ENCODE measurements around the gene ARFGAP1. TPM values are rescaled to one million over a fixed set of nuclear protein-coding genes. Genes with fewer than 3 reads are reported as not detected.
A peak's percentile ranks its signal among the peaks of the same experiment; 100 is the strongest.

The ARFGAP1 gene
- total RNA-seq, 1 experiment from 2014 or later, result 88.0 TPM

- Histone ChIP-seq H3K36me3 (replicated peaks; ENCODE audit: control insufficient read depth, insufficient read depth, low read length) (peaks cover 42% of the 10 kb centered on the region), H3K4me3 (ENCODE audit: insufficient read depth, low read depth, low read length) (no peak overlapping the region), H3K27me3 (ENCODE audit: control insufficient read depth, insufficient read depth, low read length) (no peaks in the 10 kb centered on the region)
- no peak for DNase-seq
Measured at GRCh38 chr20:63284544-63284949, 11.9 kb downstream of the ARFGAP1 start.

- H3K4me3 ChIP-seq (ENCODE audit: insufficient read depth, low read depth, low read length), result no peak overlapping the region
- no peaks in the 10 kb centered on the region for H3K27me3 ChIP-seq (ENCODE audit: control insufficient read depth, insufficient read depth, low read length)
- H3K36me3 ChIP-seq (replicated peaks; ENCODE audit: control insufficient read depth, insufficient read depth, low read length), result peaks cover 41% of the 10 kb centered on the region
- DNase-seq, result no peak
Measured at GRCh38 chr20:63284981-63285524, 12.4 kb downstream of the ARFGAP1 start.

GRCh38 chr20:63285636-63286615, 13.3 kb downstream of the ARFGAP1 start:
- no peaks in the 10 kb centered on the region for H3K27me3 ChIP-seq (ENCODE audit: control insufficient read depth, insufficient read depth, low read length)
- H3K36me3 ChIP-seq (replicated peaks; ENCODE audit: control insufficient read depth, insufficient read depth, low read length), result peaks cover 40% of the 10 kb centered on the region
- no peak for DNase-seq
- no peak overlapping the region for H3K4me3 ChIP-seq (ENCODE audit: insufficient read depth, low read depth, low read length)

- Histone ChIP-seq H3K36me3 (replicated peaks; ENCODE audit: control insufficient read depth, insufficient read depth, low read length) (peaks cover 33% of the 10 kb centered on the region), H3K4me3 (ENCODE audit: insufficient read depth, low read depth, low read length) (no peak overlapping the region), H3K27me3 (ENCODE audit: control insufficient read depth, insufficient read depth, low read length) (no peaks in the 10 kb centered on the region)
- DNase-seq, result no peak
Measured at GRCh38 chr20:63286781-63287696, 14.4 kb downstream of the ARFGAP1 start.

- DNase-seq, result no peak
- Histone ChIP-seq H3K36me3 (replicated peaks; ENCODE audit: control insufficient read depth, insufficient read depth, low read length) (peaks cover 31% of the 10 kb centered on the region), H3K27me3 (ENCODE audit: control insufficient read depth, insufficient read depth, low read length) (no peaks in the 10 kb centered on the region), H3K4me3 (ENCODE audit: insufficient read depth, low read depth, low read length) (no peak overlapping the region)
Measured at GRCh38 chr20:63287697-63288580, 15.3 kb downstream of the ARFGAP1 start.

GRCh38 chr20:63288581-63289251, 16.1 kb downstream of the ARFGAP1 start:
- Histone ChIP-seq H3K27me3 (ENCODE audit: control insufficient read depth, insufficient read depth, low read length) (no peaks in the 10 kb centered on the region), H3K36me3 (replicated peaks; ENCODE audit: control insufficient read depth, insufficient read depth, low read length) (peaks cover 28% of the 10 kb centered on the region), H3K4me3 (ENCODE audit: insufficient read depth, low read depth, low read length) (no peak overlapping the region)
- DNase-seq, result no peak

- Histone ChIP-seq H3K36me3 (replicated peaks; ENCODE audit: control insufficient read depth, insufficient read depth, low read length) (peaks cover 28% of the 10 kb centered on the region), H3K27me3 (ENCODE audit: control insufficient read depth, insufficient read depth, low read length) (no peaks in the 10 kb centered on the region), H3K4me3 (ENCODE audit: insufficient read depth, low read depth, low read length) (no peak overlapping the region)
- DNase-seq, result peak; percentile 72
Measured at GRCh38 chr20:63289311-63290135, 16.9 kb downstream of the ARFGAP1 start.

- no peak for DNase-seq
- no peak overlapping the region for H3K4me3 ChIP-seq (ENCODE audit: insufficient read depth, low read depth, low read length)
- no peaks in the 10 kb centered on the region; the same call in 1 of the 2 replicates for H3K27me3 ChIP-seq (ENCODE audit: control insufficient read depth, insufficient read depth, low read length)
- peaks cover 25% of the 10 kb centered on the region for H3K36me3 ChIP-seq (replicated peaks; ENCODE audit: control insufficient read depth, insufficient read depth, low read length)
Measured at GRCh38 chr20:63290136-63290676, 17.6 kb downstream of the ARFGAP1 start.

- H3K36me3 ChIP-seq (replicated peaks; ENCODE audit: control insufficient read depth, insufficient read depth, low read length), result peaks cover 19% of the 10 kb centered on the region
- H3K27me3 ChIP-seq (ENCODE audit: control insufficient read depth, insufficient read depth, low read length), result no peaks in the 10 kb centered on the region; the same call in 1 of the 2 replicates
- H3K4me3 ChIP-seq (ENCODE audit: insufficient read depth, low read depth, low read length), result no peak overlapping the region
- DNase-seq, result peak; percentile 99
Measured at GRCh38 chr20:63290677-63291472, 18.3 kb downstream of the ARFGAP1 start.

- Histone ChIP-seq H3K27me3 (ENCODE audit: control insufficient read depth, insufficient read depth, low read length) (no peaks in the 10 kb centered on the region; the same call in 1 of the 2 replicates), H3K36me3 (replicated peaks; ENCODE audit: control insufficient read depth, insufficient read depth, low read length) (peaks cover 14% of the 10 kb centered on the region), H3K4me3 (ENCODE audit: insufficient read depth, low read depth, low read length) (no peak overlapping the region)
- DNase-seq, result peak; percentile 72
Measured at GRCh38 chr20:63291811-63292210, 19.2 kb downstream of the ARFGAP1 start.

GRCh38 chr20:63292292-63292701, 19.7 kb downstream of the ARFGAP1 start:
- Histone ChIP-seq H3K27me3 (ENCODE audit: control insufficient read depth, insufficient read depth, low read length) (no peaks in the 10 kb centered on the region; the same call in 1 of the 2 replicates), H3K4me3 (ENCODE audit: insufficient read depth, low read depth, low read length) (no peak overlapping the region), H3K36me3 (replicated peaks; ENCODE audit: control insufficient read depth, insufficient read depth, low read length) (peaks cover 11% of the 10 kb centered on the region)
- no peak for DNase-seq

- H3K36me3 ChIP-seq (replicated peaks; ENCODE audit: control insufficient read depth, insufficient read depth, low read length), result peaks cover 9% of the 10 kb centered on the region
- DNase-seq, result peak; percentile 74
- H3K27me3 ChIP-seq (ENCODE audit: control insufficient read depth, insufficient read depth, low read length), result no peaks in the 10 kb centered on the region; the same call in 1 of the 2 replicates
- no peak within 1 kb of the TSS for H3K4me3 ChIP-seq (ENCODE audit: insufficient read depth, low read depth, low read length)
Measured at GRCh38 chr20:63292904-63293303, 20.3 kb downstream of the ARFGAP1 start, which contains the start of gene COL20A1. Gene COL20A1, plus strand, starts transcription at chr20:63293186. Its CDS starts 1,922 bp downstream, at chr20:63295108.
